ENCODE measurements around the gene METTL26.

Gene METTL26

GRCh38 chr16:632486-633335 lies 3.4 kb downstream of the METTL26 start:
- intact Hi-C loops (cut with DNase I; ENCODE audit: low total_unique reads): loop anchor here (10.0 kb wide), 1 partner anchor 48 kb away; no protein-coding TSS in a partner anchor
- H3K9me3 ChIP-seq: no peaks in the 10 kb centered on the region
- H3K27me3 ChIP-seq: peaks cover 0 to 7% of the 10 kb centered on the region in 2 donors
- H3K36me3 ChIP-seq: peaks cover under 1 to 49% (median 28%) of the 10 kb centered on the region in 3 donors
- DNase-seq: no peak
- no peak for TF ChIP-seq CTCF (IDR thresholded peaks at IDR 0.05)
- no peak overlapping the region for H3K27ac ChIP-seq
- H3K4me1 ChIP-seq: peaks cover 0 to 41% (median 30%) of the 10 kb centered on the region in 4 donors
- no peak overlapping the region for H3K4me3 ChIP-seq

- Histone ChIP-seq H3K27me3 (peaks cover 0 to 7% of the 10 kb centered on the region in 2 donors), H3K4me1 (peaks cover 0 to 34% (median 25%) of the 10 kb centered on the region in 4 donors), H3K36me3 (peaks cover 7 to 57% (median 36%) of the 10 kb centered on the region in 3 donors), H3K27ac (no peak overlapping the region), H3K9me3 (no peaks in the 10 kb centered on the region), H3K4me3 (no peak overlapping the region)
- no peak for TF ChIP-seq CTCF (IDR thresholded peaks at IDR 0.05)
- no peak for DNase-seq
- intact Hi-C loops (cut with DNase I; ENCODE audit: low total_unique reads): loop anchor here (10.0 kb wide), 1 partner anchor 47 kb away; no protein-coding TSS in a partner anchor
Measured at GRCh38 chr16:631808-632358, 4.2 kb downstream of the METTL26 start.

- intact Hi-C loops (cut with DNase I; ENCODE audit: low total_unique reads): loop anchor here (10.0 kb wide), 1 partner anchor 46 kb away; no protein-coding TSS in a partner anchor
- peaks cover 0 to 34% (median 25%) of the 10 kb centered on the region in 4 donors for H3K4me1 ChIP-seq
Measured at GRCh38 chr16:630815-631405, 5.2 kb downstream of the METTL26 start, which contains the start of gene WFIKKN1. Gene WFIKKN1, plus strand, starts transcription at chr16:630985. Its CDS starts 269 bp downstream, at chr16:631254.

GRCh38 chr16:630249-630814 lies 5.8 kb downstream of the METTL26 start:
- Histone ChIP-seq H3K9me3 (no peaks in the 10 kb centered on the region), H3K4me3 (no peak overlapping the region), H3K27me3 (peaks cover 0 to 7% of the 10 kb centered on the region in 2 donors), H3K27ac (no peak overlapping the region), H3K4me1 (peaks cover 0 to 29% (median 20%) of the 10 kb centered on the region in 4 donors), H3K36me3 (peaks cover 15 to 72% (median 51%) of the 10 kb centered on the region in 3 donors)
- TF ChIP-seq CTCF (IDR thresholded peaks at IDR 0.05): no peak
- intact Hi-C loops (cut with DNase I; ENCODE audit: low total_unique reads): loop anchor here (10.0 kb wide), 1 partner anchor 46 kb away; no protein-coding TSS in a partner anchor
- no peak for DNase-seq

More at GRCh38 chr16:630815-631405, 5.2 kb downstream of the METTL26 start, which contains the start of gene WFIKKN1:
- H3K27ac ChIP-seq: no peak within 1 kb of the TSS
- H3K36me3 ChIP-seq: peaks cover 14 to 67% (median 46%) of the 10 kb centered on the region in 3 donors
- peaks cover 0 to 7% of the 10 kb centered on the region in 2 donors for H3K27me3 ChIP-seq
- no peaks in the 10 kb centered on the region for H3K9me3 ChIP-seq
- TF ChIP-seq CTCF (IDR thresholded peaks at IDR 0.05): no peak
- DNase-seq: no peak
- no peak within 1 kb of the TSS for H3K4me3 ChIP-seq

- H3K4me1 ChIP-seq: peaks cover 0 to 24% (median 15%) of the 10 kb centered on the region in 4 donors
- peaks cover 15 to 74% (median 53%) of the 10 kb centered on the region in 3 donors for H3K36me3 ChIP-seq
- no peak for DNase-seq
- peaks cover 0 to 7% of the 10 kb centered on the region in 2 donors for H3K27me3 ChIP-seq
- no peaks in the 10 kb centered on the region for H3K9me3 ChIP-seq
- intact Hi-C loops (cut with DNase I; ENCODE audit: low total_unique reads): loop anchor here (10.0 kb wide), 1 partner anchor 45 kb away; no protein-coding TSS in a partner anchor
- H3K27ac ChIP-seq: no peak overlapping the region
- no peak for TF ChIP-seq CTCF (IDR thresholded peaks at IDR 0.05)
- no peak overlapping the region for H3K4me3 ChIP-seq
Measured at GRCh38 chr16:629833-630248, 6.3 kb downstream of the METTL26 start.
